GM12891 (cell line): ENCODE measurements around the gene SLC6A8.

Experiments used
- DNase-seq: peaks from one replicate; pipeline ENCODE4 v3.0.0; 2011; ENCODE audit warnings: low spot score; ENCODE audit not compliant: insufficient read length
- FAIRE-seq: peaks from 2 replicates; lab custom pipeline; 2011; peaks lifted over from hg19 to GRCh38; lab: Jason Lieb, UNC
- PAX5 ChIP-seq: IDR thresholded peaks from 2 replicates; pipeline ENCODE4 v1.6.1; 2011; ENCODE audit warnings: low read length, moderate library complexity, mild to moderate bottlenecking; ENCODE audit not compliant: insufficient read depth, severe bottlenecking
- POLR2A ChIP-seq: IDR thresholded peaks from 2 replicates; pipeline ENCODE4 v1.6.1; 2011; ENCODE audit warnings: low read depth, low read length, control low read depth
- POLR2AphosphoS5 ChIP-seq: IDR thresholded peaks from 2 replicates; pipeline ENCODE4 v1.6.1; 2011; ENCODE audit warnings: low read depth, low read length, control low read depth
- POU2F2 ChIP-seq: IDR thresholded peaks from 2 replicates; pipeline ENCODE4 v1.6.1; 2011; ENCODE audit warnings: low read depth, mild to moderate bottlenecking, control low read depth, low read length, moderate library complexity
- SPI1 ChIP-seq: IDR thresholded peaks from 2 replicates; pipeline ENCODE4 v1.6.1; 2011; ENCODE audit warnings: low read depth, low read length, control low read depth
- TAF1 ChIP-seq: IDR thresholded peaks from 2 replicates; pipeline ENCODE4 v1.6.1; 2011; ENCODE audit warnings: low read depth, low read length, control low read depth

SLC6A8 gene

GRCh38 chrX:153649178-153649914, 38.4 kb upstream of the SLC6A8 start:
- TF ChIP-seq SPI1 (no peak), POLR2A (no peak)
- FAIRE-seq (no peak), DNase-seq (peak; percentile 66)

GRCh38 chrX:153649915-153650782, 37.6 kb upstream of the SLC6A8 start:
- TF ChIP-seq POLR2AphosphoS5 = no peak
- TF ChIP-seq POU2F2 = no peak
- no peak for TF ChIP-seq SPI1
- no peak for TF ChIP-seq PAX5
- TF ChIP-seq TAF1 = no peak
- TF ChIP-seq POLR2A = no peak
- peak; percentile 75 for FAIRE-seq

GRCh38 chrX:153650959-153651358, 36.8 kb upstream of the SLC6A8 start:
- no peak for DNase-seq
- no peak for FAIRE-seq
- no peak for TF ChIP-seq POLR2AphosphoS5
- no peak for TF ChIP-seq SPI1
- no peak for TF ChIP-seq TAF1
- TF ChIP-seq PAX5 = no peak
- TF ChIP-seq POLR2A = no peak
- no peak for TF ChIP-seq POU2F2

More at GRCh38 chrX:153649915-153650782, 37.6 kb upstream of the SLC6A8 start:
- no peak for DNase-seq

GRCh38 chrX:153651540-153652079, 36.1 kb upstream of the SLC6A8 start:
- TF ChIP-seq TAF1 (no peak), POLR2AphosphoS5 (no peak), POU2F2 (no peak), PAX5 (no peak), SPI1 (no peak), POLR2A (no peak)
- DNase-seq (no peak), FAIRE-seq (peak; percentile 59)

- TF ChIP-seq POU2F2 (no peak), POLR2AphosphoS5 (no peak), POLR2A (no peak), TAF1 (no peak)
- FAIRE-seq (no peak), DNase-seq (no peak)
Measured at GRCh38 chrX:153653556-153653955, 34.2 kb upstream of the SLC6A8 start.

GRCh38 chrX:153657161-153657560, 30.6 kb upstream of the SLC6A8 start:
- TF ChIP-seq TAF1 (no peak), SPI1 (no peak), POU2F2 (no peak), POLR2A (no peak), PAX5 (no peak), POLR2AphosphoS5 (no peak)
- no peak for FAIRE-seq
- no peak for DNase-seq

GRCh38 chrX:153659268-153659667, 28.5 kb upstream of the SLC6A8 start:
- TF ChIP-seq POLR2A (no peak), POLR2AphosphoS5 (no peak), PAX5 (no peak), TAF1 (no peak), POU2F2 (no peak), SPI1 (no peak)
- FAIRE-seq (no peak), DNase-seq (no peak)

- DNase-seq = no peak
- peak; percentile 51 for FAIRE-seq
- TF ChIP-seq POLR2A (no peak), POLR2AphosphoS5 (no peak), TAF1 (no peak), POU2F2 (no peak), SPI1 (no peak), PAX5 (no peak)
Measured at GRCh38 chrX:153662266-153662665, 25.5 kb upstream of the SLC6A8 start.

- no peak for TF ChIP-seq POLR2A
- TF ChIP-seq SPI1 = no peak
- no peak for TF ChIP-seq TAF1
- no peak for TF ChIP-seq POU2F2
- no peak for TF ChIP-seq PAX5
- TF ChIP-seq POLR2AphosphoS5 = no peak
- no peak for FAIRE-seq
- DNase-seq = no peak
Measured at GRCh38 chrX:153665726-153666306, 21.9 kb upstream of the SLC6A8 start.
